Islet of Langerhans (tissue), 1 donor: ENCODE results near the gene PKN1.

ENCODE experiments used
- FAIRE-seq: peaks from one replicate; lab custom pipeline; 2011; peaks lifted over from hg19 to GRCh38; lab: Jason Lieb, UNC

Gene PKN1

DNA sequence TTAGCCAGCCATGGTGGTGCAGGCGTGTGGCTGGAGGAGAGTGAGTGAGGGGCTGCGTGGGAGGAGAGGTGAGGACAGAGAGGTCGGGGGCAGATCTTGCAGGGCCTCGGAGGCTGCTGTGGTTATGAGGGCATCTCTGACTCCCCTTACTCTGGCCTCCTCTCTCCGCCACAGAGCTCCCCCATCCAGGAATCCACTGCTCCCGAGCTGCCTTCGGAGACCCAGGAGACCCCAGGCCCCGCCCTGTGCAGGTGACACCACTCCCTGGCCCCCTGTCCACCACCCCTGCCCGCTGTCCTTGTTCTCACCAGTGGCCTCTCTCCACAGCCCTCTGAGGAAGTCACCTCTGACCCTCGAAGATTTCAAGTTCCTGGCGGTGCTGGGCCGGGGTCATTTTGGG lies 34.3 kb downstream of the PKN1 start:
- no peak for FAIRE-seq

GRCh38 chr19:14467816-14468215 lies 34.7 kb downstream of the PKN1 start:
- FAIRE-seq: no peak

DNA sequence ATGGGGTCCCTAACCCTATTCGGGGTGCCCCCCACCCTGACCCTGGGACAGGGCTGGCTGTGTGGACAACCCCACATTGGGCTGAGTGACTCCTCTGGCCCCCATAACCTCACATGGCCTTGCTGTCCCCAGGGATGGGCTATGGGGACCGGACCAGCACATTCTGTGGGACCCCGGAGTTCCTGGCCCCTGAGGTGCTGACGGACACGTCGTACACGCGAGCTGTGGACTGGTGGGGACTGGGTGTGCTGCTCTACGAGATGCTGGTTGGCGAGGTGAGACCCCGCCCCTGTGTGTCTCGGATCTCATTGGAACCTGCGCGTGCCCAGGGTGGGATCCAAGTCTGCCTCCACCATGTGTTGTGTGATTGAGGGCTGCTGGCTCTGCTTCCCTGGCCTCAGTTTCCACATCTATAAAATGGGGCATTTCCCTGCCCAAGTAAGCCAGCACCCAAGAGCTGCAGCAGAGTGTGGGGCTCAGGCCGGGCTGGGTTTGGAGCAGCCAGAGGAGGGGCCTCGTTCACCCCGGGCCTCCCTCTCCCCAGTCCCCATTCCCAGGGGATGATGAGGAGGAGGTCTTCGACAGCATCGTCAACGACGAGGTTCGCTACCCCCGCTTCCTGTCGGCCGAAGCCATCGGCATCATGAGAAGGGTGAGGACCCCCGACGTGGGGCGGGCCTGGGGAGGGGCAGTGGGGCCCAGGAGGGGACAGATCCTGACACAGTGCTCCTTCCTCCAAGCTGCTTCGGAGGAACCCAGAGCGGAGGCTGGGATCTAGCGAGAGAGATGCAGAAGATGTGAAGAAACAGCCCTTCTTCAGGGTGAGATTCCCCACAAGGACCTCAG lies 37.1 kb downstream of the PKN1 start:
- FAIRE-seq: no peak

DNA sequence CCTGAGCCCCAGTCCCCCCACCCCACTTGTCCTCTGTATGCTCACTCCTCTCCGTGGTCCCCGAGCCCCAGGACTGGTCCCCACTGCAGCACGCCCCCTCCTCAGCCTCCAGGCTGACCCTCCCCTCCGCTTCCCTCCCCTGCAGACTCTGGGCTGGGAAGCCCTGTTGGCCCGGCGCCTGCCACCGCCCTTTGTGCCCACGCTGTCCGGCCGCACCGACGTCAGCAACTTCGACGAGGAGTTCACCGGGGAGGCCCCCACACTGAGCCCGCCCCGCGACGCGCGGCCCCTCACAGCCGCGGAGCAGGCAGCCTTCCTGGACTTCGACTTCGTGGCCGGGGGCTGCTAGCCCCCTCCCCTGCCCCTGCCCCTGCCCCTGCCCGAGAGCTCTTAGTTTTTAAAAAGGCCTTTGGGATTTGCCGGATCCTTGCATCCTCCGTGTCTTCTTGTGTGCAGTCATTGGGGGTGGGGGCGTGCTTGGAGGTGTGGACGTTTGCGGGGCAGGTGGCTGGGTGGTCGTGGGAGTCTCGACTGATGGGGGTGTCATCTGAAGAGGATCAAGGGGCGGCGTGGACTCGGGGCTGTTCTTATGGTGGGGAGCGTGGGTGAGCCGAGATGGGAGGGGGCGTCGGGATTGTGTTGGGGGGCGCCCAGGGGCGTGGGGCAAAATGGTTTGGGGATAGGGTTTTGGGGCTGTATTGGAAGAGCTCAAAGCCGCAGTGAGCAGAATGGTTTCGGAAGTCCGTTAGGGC lies 38.5 kb downstream of the PKN1 start:
- no peak for FAIRE-seq

- no peak for FAIRE-seq
These were observed 39.3 kb downstream of the PKN1 start for GRCh38 chr19:14472202-14472938.

GRCh38 chr19:14473073-14473977 lies 40.2 kb downstream of the PKN1 start:
- FAIRE-seq: no peak

- no peak for FAIRE-seq
These were observed 41.0 kb downstream of the PKN1 start for GRCh38 chr19:14473978-14474578.

DNA sequence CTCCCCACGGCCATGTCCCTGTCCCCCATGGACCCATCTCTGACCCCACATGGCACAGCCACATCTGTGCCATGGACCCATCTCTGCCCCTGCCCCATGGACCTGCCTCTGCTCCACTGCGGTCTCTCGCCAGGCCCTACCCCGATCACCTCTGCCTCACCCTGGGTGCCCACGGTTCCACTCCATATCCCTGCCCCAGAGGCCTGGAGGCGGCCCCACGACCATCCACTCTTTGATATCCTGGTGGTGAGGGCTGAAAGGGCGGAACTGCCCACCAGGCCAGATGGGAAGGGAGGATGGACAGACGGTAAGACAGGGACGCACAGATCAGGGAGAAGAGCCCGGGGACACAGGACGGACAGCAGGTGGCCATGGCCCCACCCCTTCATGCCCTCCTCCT lies 41.7 kb downstream of the PKN1 start:
- FAIRE-seq: no peak

DNA sequence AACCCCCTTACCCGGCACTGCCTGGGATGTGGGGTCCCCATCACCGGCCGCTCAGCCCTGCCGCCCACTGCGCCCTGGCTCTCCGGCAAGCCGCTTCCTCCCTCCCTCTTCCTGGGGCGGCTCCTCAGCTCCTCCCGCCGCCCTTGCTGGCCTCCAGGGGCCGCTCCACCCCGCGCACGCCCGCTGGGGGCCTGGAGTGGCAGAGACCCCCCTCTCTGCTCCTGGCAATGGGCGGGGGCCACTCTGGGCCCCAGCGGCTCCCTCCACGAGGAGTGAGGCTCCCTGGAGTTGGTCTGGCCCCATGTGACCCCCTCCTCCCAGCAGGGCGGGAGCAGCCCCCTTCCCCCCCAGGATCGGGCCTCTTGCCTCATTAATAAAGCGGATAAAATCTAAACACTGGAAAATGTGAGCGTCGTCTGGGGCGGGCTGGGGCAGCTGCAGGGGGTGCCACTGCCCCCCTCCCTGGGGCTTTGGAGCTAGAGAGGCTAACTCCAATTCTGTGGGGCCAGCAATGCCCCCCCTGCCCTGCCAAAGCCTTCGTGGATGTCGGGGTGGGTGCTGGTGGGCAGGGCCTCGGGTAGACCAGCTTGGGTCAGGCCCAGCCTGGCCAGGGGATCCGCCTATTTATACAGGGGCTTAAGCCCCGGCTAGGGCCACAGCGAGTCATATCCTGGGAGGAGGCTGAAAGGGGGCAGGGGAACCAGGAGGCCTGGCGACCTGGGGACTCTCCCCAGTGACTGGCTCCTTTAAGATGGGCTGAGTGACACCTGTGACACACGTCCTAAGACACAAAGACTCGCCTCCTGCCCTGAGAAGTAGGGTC lies 42.4 kb downstream of the PKN1 start, which contains the start of gene PTGER1:
Gene PTGER1 (minus strand): TSS at position 104 of the 823 bp plus-strand sequence. CDS start 1,034 bp downstream, outside the sequence.
- FAIRE-seq: no peak

- no peak for FAIRE-seq
These were observed 43.2 kb downstream of the PKN1 start for GRCh38 chr19:14476327-14476672.

DNA sequence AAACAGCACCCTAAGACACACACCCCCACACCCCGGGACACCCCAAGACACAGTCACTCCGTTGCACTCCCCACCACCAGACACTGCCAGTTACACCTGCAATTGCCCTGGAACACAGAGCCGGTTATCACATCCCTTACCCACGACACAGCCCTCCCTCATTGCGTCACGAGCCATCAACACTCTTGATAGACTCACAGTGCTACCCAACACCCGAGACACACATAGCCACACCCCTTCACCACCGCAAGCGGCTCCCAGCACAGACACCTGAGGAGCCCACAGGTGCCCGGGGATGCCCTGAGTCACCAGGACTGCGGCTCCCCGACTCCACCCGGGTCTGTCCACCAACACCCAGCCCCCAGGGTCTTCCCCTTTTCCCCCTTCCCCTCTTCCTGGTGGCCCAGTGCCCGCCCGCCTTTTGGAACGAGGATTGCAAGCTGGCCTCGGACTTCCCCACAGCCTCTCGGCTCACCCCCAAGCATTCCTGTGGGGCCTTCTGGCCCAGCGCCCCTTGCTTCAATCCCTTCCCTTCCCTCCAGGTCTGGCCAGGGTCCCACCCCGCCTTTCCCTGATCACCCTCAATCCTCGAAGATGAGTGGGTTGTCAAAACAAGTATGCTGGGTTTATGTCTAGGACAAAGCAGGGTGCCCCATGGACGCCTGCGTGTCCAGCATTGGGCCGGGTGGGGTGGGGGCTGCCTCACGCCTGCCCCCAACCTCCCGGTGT lies 43.7 kb downstream of the PKN1 start:
- FAIRE-seq: no peak

DNA sequence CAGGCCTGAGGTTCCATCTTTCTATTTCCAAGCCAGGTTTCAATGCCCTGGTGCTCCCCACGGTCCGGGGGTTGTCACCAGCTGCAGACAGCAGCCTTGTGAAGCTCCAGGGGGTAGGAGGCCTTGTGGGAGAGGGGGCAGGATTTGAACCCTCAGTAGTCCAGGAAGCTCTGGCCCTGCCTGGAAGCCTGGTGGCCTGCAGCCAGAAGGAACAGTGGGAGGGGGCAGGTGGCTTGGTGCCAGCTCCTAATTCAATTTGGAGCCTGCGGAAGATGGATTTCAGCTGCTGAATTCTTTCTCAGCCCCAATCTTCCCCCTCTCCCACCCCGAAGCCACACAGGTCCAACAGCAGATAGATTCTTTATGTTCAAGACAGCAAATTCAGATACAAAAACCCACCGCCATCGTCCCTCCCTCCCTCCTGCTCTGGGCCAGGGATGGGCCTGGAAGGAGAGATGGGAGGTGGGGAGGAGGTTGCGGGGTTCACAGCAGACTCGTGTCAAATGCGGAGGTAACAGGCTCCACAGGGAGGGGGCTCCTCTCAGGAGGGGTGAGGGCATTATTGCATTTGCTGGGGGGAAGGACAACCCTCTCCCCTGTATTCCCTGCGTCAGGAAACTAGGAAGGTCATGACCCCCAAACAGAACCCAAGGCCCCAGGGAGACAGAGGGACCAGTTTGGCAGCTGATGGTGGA lies 44.5 kb downstream of the PKN1 start:
- no peak for FAIRE-seq

DNA sequence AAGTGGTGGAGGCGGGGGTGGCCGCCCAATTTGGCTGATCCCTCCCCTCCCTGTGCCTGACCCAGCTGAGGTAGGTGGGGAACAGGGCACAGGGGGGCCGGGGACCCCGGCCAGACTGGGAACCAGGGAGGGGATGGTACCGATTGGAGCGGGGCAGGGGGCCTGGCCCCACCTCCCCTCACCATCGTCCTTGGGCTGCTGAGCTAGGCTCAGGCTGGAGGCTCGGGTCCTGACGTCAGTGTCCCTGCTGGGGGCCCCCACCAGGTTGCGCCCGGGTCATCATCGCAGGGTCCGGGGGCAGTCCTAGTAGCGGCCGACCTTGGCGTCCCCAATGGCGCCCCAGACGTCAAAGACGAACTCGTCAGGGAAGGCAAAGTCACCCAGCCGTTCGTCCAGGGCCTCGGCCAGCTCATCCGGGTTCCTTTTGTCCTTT lies 45.0 kb downstream of the PKN1 start:
- no peak for FAIRE-seq

GRCh38 chr19:14479309-14479974 lies 46.3 kb downstream of the PKN1 start:
- FAIRE-seq: no peak

DNA sequence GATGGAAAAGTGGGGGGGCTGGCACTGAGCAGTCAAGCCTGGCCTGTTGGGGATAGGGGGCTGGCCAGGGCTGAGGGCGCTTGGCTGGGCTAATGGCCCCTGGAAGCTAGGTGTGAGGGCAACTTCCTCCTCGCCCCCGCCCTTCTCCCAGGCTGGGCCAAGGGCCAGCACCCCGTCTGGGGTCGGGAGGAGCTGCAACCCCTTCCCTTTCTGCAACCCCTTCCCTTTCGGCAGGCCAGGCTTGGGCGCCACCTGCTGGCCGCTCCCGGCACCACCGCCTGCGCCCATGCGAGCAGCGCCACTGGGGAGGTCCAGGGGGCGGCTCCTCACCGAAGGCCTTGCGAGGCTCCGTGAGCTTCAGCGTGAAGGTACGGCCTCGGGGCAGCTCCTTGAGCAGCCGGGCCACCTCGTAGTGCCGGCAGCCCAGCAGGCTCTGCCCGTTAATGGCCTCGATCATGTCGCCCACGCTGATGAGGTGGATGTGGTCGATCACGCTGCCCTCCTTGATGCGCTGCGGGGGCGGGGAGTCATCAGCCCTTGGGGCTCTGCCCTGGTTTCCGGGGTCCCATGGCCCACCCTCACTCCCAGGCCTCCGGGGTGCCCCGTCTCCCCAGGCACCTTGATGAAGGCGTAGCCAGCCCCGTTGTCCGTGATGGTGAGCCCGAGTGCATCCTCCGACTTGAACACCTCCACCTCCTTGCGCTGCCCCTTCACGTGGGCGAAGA lies 47.0 kb downstream of the PKN1 start:
- no peak for FAIRE-seq

- no peak for FAIRE-seq
These were observed 47.6 kb downstream of the PKN1 start for GRCh38 chr19:14480700-14481079.

- FAIRE-seq: no peak
These were observed 49.3 kb downstream of the PKN1 start for GRCh38 chr19:14482172-14482941.
